ENCODE measurements around the gene SNCA. TPM values are rescaled to one million over a fixed set of nuclear protein-coding genes. Genes with fewer than 3 reads are reported as not detected.

SNCA gene
- polyA plus RNA-seq, 3 donors = 13.2 to 39.4 (median 24.3) TPM

- Mint-ChIP-seq H3K27me3 (ENCODE audit: low read depth in 3 of 3) (peaks cover 11 to 16% (median 15%) of the 10 kb centered on the region in 3 donors), H3K4me3 (no peak overlapping the region)
Measured at GRCh38 chr4:89834486-89835209, 2.3 kb downstream of the SNCA start.

More at GRCh38 chr4:89834486-89835209, 2.3 kb downstream of the SNCA start:
- H3K9me3 ChIP-seq (replicated peaks in 1 of 2; ENCODE audit: control insufficient read depth in 1 of 2, insufficient read depth in 1 of 2, low read length in 2 of 2) = no peaks in the 10 kb centered on the region
- no peaks in the 10 kb centered on the region for H4K20me1 ChIP-seq (ENCODE audit: insufficient read depth, low read length)
- H3K36me3 ChIP-seq (replicated peaks in 1 of 2; ENCODE audit: control insufficient read depth in 1 of 2, insufficient read depth in 2 of 2, low read length in 2 of 2) = no peaks in the 10 kb centered on the region
- H3K4me2 ChIP-seq (replicated peaks; ENCODE audit: extremely low read depth, low read length, poor library complexity, severe bottlenecking) = no peak overlapping the region
- H3K27me3 ChIP-seq (ENCODE audit: control insufficient read depth in 2 of 2, insufficient read depth in 2 of 2, low read length in 2 of 2) = peaks cover 0 to 4% of the 10 kb centered on the region in 2 donors
- no CpG with 5 or more reads among the region's 1 CpG for WGBS (ENCODE audit: insufficient coverage)
- Mint-ChIP-seq H3K27ac (no peak overlapping the region), H3K9me3 (no peaks in the 10 kb centered on the region), H3K36me3 (peaks cover 17 to 21% of the 10 kb centered on the region in 2 donors), H3K4me1 (peaks cover 34% of the 10 kb centered on the region)
- H3K9ac ChIP-seq (ENCODE audit: insufficient read depth, low read length, poor library complexity, severe bottlenecking) = no peak overlapping the region
- no peak for DNase-seq
- intact Hi-C loops (cut with micrococcal nuclease) = loop anchor here in 1 of 2 donors (5.0 kb wide), 1 partner anchor 722 kb away; the partner anchor contains the start of gene TIGD2
- peaks cover 12% of the 10 kb centered on the region for H3K79me2 ChIP-seq (ENCODE audit: insufficient read depth, low read length)
- no peak overlapping the region for H3K4me3 ChIP-seq (replicated peaks in 1 of 3; ENCODE audit: low read depth in 2 of 3, low read length in 3 of 3)
- no peak overlapping the region for H2AFZ ChIP-seq (ENCODE audit: insufficient read depth, low read depth, low read length, poor library complexity, severe bottlenecking)
- H3K27ac ChIP-seq (ENCODE audit: low read depth in 1 of 2, low read length in 2 of 2) = no peak overlapping the region
- H3K4me1 ChIP-seq (ENCODE audit: control insufficient read depth in 1 of 2, insufficient read depth in 2 of 2, low read length in 2 of 2) = peaks cover 26 to 36% of the 10 kb centered on the region in 2 donors
- no peak for TF ChIP-seq CTCF (IDR thresholded peaks at IDR 0.05)
